HG03097 (cell line): ENCODE results near the gene GAL3ST3.

Experiments
- ATAC-seq: cut with Tn5 transposase; IDR thresholded peaks from one replicate; pipeline ENCODE4 v1.9.1; 2021; ENCODE audit not compliant: unreplicated experiment, low FRiP score

Gene GAL3ST3

DNA sequence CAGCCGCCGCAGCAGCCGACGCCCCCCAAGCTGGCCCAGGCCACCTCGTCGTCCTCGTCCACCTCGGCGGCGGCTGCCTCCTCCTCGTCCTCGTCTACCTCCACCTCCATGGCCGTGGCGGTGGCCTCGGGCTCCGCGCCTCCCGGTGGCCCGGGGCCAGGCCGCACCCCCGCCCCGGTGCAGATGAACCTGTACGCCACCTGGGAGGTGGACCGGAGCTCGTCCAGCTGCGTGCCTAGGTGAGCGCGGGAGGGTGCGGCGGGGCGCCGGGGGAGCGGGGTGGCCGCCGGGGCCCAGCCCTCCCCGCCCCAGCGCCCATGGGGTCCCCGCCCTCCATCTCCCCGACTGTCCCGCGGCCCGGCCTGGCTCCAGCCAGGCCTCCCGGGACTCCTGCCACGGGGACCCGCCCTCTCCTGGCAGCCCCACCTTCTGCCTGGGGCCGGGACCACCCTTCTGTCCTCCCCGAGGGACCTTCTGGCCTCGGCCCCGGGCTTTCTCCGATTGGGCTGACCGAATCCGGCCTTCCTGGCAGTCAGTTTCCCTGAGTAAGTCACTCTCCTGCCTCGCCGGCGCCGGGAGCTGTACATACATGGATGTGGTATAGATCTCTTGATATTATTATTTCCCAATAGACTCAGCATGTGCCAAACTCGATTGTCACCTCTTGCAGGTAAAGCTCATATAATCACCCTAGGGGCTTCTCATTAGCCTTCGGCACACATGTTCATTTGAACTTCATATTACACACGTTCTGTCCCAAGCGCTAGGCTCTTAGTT, 21.8 kb upstream of the GAL3ST3 start:
- no peak for ATAC-seq

DNA sequence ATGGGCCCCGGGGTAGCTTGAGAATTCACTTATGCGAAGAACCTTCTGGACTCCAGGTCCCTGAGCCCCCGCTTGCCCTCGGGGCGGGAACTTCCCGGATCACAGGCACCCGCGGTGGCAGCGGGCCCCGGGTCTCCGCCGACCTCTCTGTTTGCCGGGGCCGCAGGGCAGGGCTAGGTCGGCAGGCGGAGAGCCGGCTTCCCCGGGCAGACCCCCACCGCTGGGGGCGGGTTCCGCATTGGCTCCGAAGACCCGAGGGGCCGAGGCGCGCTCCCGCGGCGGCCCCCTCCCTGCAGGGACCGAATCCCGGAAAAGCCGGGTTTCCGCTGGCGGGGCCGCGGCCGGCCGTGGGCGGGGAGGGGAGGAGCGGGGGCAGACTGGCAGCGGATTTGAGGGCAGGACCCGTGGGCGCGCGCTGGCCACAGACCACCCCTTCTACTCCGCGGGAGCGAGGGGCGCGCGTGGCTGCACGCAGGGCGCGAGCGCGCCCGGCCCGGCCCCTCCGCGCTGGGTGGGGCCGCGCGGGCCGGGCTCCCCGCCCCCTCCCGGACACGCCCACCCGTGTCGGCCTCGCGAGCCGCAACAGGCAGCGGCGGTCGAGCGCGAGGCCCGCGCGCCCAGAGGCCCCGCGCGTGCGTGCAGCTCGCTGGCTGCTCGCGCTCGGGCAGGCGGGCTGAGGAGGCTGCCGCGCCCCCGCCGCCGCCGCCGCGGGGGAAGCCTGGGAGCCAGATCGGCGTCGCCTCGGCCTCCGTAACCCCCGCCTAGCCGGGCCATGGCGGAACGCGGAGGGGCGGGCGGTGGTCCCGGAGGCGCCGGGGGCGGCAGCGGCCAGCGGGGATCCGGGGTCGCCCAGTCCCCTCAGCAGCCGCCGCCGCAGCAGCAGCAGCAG, 21.0 kb upstream of the GAL3ST3 start, which contains the start of gene PACS1:
TSS of gene PACS1 (plus strand) at position 558 of the 889 bp plus-strand sequence. CDS start at position 773, 215 bp downstream.
- peak; percentile 34 for ATAC-seq

DNA sequence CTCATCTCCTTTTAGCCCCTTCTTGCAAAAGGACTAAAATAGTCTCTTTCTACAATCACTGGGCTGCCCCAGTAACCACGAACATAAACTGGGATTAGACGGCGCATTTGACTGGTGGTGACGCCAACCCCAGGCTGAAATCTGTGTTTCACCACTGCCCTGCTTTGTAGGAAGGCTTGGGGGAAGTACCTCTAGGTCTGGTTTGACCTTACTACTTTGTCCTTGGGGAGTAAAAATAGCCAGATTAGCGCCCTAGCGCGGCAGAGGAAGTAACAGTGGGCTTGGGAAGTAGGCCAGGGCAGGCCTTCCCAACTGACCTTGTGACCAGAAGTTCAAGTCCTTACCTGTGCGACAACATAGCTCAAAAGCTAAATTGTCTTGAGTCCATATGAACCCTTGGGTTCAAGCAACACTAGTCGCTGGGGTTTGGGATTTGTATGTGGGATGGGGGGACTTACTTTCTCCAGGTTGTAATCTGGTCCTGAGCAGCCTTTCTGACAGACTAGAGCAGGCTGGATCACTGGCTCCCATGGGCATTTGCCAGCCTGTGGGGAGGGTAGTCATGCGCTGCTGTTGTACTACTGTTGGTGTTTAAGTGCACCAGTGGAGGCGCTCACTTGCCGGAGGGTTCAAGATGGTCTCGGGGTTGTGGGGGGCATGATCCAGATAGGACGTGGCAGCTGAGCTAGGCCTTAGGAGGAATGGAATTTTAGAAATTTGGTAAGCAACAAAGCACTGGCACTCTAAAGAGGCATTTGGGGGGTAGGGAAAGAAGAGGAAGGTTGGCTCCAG, 20.2 kb upstream of the GAL3ST3 start:
- ATAC-seq = no peak

DNA sequence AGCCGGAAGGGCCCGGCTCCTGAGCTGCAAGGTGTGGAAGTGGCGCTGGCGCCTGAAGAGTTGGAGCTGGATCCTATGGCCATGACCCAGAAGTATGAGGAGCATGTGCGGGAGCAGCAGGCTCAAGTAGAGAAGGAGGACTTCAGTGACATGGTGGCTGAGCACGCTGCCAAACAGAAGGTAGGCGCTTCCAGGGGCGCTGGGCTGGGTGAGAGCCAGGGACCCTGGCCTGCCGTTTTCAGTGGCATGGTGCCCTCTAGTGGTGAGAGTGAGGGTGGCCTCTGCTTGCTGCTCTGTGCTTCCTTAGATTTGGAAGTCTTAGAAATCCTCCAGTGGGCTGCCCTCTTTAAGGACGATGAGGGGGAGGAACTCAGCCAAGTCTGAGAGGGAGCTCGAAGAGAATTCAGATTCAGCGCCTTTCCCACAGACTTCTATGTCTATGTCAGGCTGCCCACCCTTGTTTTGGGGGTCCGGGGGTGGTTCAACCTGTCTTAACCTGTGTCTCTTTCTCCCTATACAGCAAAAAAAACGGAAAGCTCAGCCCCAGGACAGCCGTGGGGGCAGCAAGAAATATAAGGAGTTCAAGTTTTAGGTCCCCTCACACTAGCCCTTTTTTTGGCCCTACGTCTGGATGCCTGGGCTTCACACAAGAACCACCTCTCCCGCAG, 19.3 kb upstream of the GAL3ST3 start:
- ATAC-seq = no peak

DNA sequence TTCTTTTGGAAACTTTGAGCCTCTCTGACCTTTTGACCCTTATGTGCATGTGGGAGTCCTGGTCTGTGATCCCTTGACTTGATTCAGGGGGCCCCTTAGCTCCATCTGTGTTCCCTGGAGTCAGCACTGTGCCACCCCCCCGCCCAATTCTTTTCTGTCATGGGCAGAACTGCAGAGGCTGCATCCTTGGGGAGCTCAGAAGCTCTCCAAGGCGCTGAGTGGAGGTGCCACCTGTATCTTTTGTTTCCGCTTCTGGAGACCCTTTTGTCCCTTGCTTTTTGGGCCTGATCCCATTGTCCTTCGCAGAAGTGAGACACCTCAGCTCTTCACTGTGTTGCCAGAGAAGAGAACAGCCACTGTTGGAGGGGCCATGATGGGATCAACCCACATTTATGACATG, 18.7 kb upstream of the GAL3ST3 start:
- no peak for ATAC-seq

DNA sequence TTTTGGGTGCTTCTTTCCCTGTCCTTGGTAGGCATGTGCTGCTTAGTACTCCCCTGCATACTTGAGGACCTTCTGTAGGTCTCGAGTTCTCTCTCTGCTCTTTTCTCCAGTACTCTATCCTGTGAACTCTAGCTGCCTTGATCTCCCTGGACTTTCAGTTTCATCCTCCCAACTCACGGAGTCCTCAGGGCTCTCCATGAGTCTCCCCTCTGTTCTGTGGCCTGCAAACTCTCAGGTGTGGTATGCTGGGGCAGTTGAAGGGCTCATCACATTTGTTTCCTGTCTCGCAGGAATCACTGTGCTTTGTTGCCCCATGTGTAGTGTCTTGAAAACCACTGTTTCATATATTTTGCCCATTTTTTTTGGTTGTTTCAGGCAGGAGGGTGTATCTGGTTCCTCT, 17.8 kb upstream of the GAL3ST3 start:
- ATAC-seq = no peak

DNA sequence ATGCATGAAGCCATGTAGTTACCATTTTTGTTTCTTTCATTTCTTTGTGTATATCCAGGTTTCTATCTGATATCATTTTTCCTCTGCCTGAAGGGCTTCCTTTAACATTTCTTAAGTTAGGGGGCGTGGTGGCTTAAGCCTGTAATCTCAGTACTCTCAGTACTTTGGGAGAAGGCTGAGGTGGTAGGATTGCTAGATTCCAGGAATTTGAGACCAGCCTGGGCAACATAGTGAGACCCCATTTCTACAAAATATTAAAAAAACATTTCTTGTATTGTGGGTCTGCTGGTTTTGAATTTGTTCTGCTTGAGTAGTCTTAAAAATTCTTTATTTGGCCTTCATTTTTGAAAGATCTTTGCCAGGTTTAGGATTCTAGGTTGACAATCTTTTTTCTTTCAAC, 15.6 kb upstream of the GAL3ST3 start:
- ATAC-seq = no peak

DNA sequence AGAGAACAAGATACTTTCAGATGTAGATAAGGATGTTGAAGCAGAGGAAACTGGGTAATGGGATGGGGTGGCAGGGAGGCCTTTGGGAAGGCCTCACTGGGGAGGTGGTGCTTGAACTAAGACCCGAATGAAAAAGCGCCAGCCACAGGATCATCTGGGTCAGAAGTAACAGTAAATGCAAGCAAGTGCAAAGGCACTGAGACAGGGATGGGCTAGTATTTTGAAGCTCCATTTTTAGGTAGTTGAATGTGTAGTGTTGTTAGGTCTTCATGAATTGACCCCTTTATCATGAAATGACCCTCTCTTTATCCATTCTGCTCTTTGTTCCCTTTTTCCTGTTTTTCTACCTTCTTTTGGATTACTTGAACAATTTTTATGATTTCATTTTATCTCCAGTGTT, 14.9 kb upstream of the GAL3ST3 start:
- no peak for ATAC-seq

DNA sequence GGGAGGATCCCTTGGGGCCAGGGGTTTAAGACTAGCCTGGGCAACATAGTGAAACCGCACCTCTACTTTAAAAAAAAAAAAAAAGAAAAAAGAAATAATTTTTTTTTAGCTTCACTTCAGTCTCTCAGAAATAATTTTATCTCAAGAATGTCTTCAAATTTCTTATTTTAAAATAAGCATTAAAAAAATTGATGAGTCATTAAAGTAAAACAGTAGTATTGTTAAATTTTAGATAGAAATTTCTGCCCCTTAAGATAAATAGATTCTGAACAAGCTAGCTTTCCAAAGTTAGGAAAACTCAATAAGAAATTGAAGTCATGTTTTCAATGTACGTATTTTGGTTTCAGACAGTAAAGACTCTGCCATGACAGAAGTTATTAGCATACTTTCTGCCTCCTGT, 13.4 kb upstream of the GAL3ST3 start:
- no peak for ATAC-seq

DNA sequence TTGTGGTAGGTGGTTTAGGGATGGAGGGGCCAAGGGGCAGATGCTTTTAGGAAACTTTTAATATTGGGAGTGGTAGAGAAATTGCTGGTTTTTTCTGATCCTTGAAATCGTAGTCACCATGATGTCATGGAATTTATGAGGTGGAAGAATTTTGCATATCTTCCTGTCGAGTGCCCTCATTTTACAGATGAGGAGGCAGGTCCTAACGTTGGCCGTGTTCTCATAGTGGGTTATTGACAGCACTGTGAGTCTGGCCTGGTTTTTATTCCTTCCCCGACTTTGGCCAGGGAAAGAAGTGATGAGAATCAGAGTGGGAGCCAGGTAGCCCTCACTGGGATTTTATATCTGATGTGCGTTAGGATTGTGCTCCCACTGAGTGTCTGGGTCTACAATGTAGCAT, 12.3 kb upstream of the GAL3ST3 start:
- ATAC-seq = no peak

DNA sequence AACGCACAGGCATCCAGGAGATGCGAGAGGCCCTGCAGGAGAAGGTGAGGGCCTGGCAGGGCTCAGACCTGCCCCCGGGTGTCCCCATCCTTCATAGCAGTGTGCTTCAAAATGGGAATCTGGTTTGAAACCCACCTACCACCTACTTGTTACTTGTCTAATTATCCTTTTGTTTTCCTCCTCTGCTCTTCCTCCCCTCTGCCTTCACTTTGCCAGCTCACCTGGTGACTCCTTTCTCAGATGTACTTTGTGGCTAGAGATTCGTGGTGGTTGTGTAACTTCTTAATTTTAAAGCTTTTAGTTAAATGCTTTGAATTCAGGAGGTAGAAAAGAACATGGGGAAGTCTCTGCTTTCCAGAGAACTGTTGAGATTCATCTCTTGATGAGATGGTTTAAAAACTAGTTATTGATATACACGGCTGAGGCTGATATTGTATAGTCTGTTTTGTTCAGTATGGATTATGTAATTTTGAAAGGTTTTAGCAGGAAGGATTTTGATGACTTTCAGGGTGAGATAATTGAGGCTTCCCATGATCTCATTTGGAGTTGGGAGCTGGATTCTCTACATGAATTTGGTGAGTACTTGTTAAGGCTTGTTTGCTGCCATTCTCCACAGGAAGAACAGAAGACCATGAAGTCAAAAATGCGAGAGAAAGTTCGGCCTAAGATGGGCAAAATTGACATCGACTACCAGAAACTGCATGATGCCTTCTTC, 11.2 kb upstream of the GAL3ST3 start:
- ATAC-seq = no peak

DNA sequence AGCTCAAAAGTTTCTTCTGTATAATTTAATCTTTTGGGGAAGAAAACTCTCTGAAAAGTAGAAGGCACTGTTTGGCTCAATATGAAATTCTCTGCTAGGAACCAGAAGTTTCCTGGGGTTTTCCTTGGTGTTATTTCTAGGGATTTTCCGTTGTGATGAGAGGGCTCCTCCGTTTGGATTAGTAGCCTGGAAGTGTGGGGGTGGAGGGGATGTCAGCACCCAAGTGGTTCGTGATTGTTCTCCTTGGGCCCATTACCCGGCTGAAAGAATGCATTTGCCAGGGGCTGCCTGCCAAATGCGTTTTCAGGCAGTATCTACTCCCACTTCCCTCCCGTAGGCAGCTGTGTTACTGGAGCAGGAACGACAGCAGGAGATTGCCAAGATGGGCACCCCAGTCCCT, 7.5 kb upstream of the GAL3ST3 start:
- ATAC-seq = no peak

DNA sequence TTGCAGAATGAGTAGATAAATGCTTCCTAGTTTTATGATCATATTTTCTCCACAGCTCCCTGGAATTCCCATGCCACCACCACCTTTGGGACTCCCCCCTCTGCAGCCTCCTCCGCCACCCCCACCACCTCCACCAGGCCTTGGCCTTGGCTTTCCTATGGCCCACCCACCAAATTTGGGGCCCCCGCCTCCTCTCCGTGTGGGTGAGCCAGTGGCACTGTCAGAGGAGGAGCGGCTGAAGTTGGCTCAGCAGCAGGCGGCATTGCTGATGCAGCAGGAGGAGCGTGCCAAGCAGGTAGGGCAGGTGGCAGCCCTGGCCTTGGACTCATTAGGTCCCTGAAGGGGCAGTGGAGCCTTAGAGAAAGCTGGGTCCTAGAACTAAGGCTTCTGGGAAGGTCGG, 6.1 kb upstream of the GAL3ST3 start:
- ATAC-seq = no peak

DNA sequence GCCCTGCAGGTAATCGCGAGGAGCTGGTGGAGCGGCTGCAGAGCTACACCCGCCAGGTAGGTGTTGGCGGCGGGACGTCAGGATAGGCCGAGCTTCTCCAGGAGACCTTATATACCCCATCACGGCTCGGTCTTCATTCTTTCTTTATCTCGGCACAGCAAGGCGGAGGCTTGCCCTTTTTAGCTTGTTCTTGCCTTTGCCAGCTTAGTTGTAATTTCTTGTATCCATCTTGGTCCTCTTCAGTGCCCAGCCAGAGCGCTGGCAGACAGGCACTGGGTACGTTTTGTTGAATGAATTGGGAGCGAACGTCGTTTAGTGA, 3.7 kb upstream of the GAL3ST3 start:
- ATAC-seq = no peak

DNA sequence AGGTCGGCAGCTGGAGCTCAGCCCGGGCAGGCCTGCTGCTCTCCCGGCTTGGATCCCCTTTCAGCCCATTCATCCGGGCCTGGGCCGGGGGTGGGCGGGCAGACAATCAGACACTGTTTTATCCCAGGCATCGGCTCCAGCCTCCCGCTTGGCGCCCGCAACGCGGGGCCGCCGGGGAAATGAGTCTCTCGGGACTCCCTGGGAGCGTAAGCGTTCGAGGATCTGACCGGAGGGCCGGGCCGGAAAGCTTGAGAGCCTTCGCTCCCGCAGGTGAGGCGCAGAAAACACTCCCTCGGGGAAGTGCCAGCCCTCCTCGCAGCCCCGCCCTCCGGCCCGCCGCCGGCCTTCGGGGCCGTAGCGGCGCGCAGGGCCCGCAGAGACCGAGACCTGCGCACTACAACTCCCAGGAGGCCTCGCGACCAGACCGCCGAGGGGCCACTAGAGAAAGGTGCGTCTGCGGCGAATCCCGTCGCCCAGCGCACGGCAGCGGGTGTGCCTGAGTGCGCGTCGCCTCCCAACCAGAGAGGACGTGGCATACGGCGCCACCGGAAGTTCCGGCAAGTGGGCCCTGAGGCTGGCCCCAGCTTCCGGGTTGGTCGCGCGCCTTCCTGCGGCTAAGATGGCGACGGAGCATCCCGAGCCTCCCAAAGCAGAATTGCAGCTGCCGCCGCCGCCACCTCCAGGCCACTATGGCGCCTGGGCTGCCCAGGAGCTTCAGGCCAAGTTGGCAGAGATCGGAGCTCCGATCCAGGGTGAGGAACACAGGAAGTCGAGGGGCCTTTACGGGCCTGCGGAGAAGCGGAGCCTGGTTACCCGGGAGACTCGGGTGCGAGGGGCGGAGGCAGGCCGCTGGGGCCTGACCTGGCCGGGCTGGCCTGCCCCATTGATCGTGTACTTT, 3.1 kb upstream of the GAL3ST3 start, which contains the start of gene SF3B2:
TSS of gene SF3B2 (plus strand) at position 599 of the 898 bp plus-strand sequence. CDS start at position 620, 21 bp downstream.
- peak; percentile 91 for ATAC-seq

DNA sequence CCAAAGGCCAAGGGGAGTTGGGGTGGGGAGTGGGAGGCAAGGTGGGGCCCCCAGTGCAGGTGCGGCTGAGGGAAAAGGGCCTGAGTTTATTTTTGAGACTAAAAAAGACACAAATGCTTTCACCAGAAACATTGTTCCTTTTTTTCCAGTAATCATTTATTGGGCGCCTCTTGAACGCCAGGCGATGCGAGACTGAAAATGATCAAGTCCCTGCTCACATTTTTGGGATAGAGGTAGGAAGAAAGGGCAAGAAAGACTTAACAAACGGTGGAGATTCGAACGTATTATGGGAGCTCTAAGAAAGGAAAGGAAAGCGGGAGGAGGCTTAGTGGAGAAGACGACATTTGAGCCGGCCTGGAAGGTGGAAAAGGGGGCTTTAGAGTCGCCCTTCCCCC, 2.4 kb upstream of the GAL3ST3 start:
- ATAC-seq = no peak

DNA sequence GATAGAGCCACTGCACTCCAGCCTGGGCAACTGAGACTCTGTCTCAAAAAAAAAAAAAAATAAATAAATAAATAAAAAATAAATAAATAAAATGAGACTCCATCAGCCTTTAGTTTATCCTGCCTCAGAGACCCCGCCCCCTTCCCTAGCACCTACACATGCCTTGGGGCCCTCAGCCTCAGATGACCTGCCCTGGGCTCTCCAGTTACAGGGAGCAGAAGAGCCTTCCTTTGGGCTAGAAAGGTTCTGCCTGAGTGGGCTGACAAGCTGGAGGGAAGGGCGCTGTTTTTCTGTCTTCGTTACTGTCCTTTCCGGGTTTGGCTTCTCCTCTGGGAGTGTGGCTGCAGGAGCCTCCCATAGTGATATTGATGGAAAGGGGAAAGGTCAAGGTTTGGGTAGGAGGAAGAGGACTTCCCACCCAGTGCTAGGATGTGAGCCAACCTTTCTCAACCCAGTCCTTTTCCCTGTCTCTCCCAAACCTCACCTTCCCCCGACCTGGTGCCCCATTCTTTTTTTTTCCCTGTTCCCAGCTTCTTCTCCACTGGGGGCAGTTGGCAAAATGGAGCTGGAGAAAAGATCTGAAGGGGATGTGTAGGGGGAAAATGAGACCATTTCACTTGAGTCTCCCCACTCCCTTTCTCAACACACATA, 1.7 kb upstream of the GAL3ST3 start:
- no peak for ATAC-seq
